Measurements from ENCODE around the gene HMOX2. TPM values are rescaled to one million over a fixed set of nuclear protein-coding genes. Genes with fewer than 3 reads are reported as not detected.
A peak's percentile ranks its signal among the peaks of the same experiment; 100 is the strongest.

HMOX2 gene
- total and polyA plus RNA-seq, 2 of the 13 experiments (the other 11 are each of a cell fraction or from before 2014, with no cell fraction given), result 60.3 to 70.4 TPM

GRCh38 chr16:4461250-4462085, 14.7 kb upstream of the HMOX2 start (continued):
- TF ChIP-seq PREB (CRISPR knock-in tag; IDR thresholded peaks at IDR 0.05) (no peak), HHEX (CRISPR knock-in tag; IDR thresholded peaks at IDR 0.05) (0 out of 2 replicates have a peak, but pooled peaks have one; percentile 13), ZNF841 (CRISPR knock-in tag; IDR thresholded peaks at IDR 0.05; ENCODE audit: borderline replicate concordance) (no peak), NRL (CRISPR knock-in tag; IDR thresholded peaks at IDR 0.05; ENCODE audit: borderline replicate concordance) (peak; percentile 51; the same call in 1 of the 2 replicates), ZFP90 (CRISPR knock-in tag; IDR thresholded peaks at IDR 0.05; ENCODE audit: borderline replicate concordance) (peak; percentile 91), ZNF543 (CRISPR knock-in tag; IDR thresholded peaks at IDR 0.05) (peak; percentile 57; the same call in 1 of the 2 replicates), ZNF530 (CRISPR knock-in tag; IDR thresholded peaks at IDR 0.05; ENCODE audit: low read depth) (no peak), ZNF326 (CRISPR knock-in tag; IDR thresholded peaks at IDR 0.05; ENCODE audit: borderline replicate concordance) (no peak), TOPORS (CRISPR knock-in tag; IDR thresholded peaks at IDR 0.05) (no peak), PTBP1 (IDR thresholded peaks at IDR 0.05; ENCODE audit: low read depth, low read length, poor library complexity, severe bottlenecking) (no peak), ZNF362 (CRISPR knock-in tag; IDR thresholded peaks at IDR 0.05; ENCODE audit: borderline replicate concordance) (peak; percentile 55; the same call in 1 of the 2 replicates), ZHX1 (CRISPR knock-in tag; IDR thresholded peaks at IDR 0.05; ENCODE audit: low read depth) (no peak), RFXANK (CRISPR knock-in tag; IDR thresholded peaks at IDR 0.05) (no peak), SNAPC2 (CRISPR knock-in tag; IDR thresholded peaks at IDR 0.05) (0 out of 2 replicates have a peak, but pooled peaks have one; percentile 76), MYPOP (CRISPR knock-in tag; IDR thresholded peaks at IDR 0.05) (peak; percentile 67), BRD4 (CRISPR knock-in tag; IDR thresholded peaks at IDR 0.05) (peak; percentile 24; the same call in 1 of the 2 replicates), ZNF138 (CRISPR knock-in tag; IDR thresholded peaks at IDR 0.05; ENCODE audit: low read depth) (peak; percentile 22; the same call in 1 of the 2 replicates), RAD51 (IDR thresholded peaks at IDR 0.05; ENCODE audit: borderline replicate concordance) (no peak), ZNF615 (CRISPR knock-in tag; IDR thresholded peaks at IDR 0.05; ENCODE audit: borderline replicate concordance) (no peak), SALL1 (CRISPR knock-in tag; IDR thresholded peaks at IDR 0.05) (peak; percentile 80; the same call in 1 of the 2 replicates), PAX8 (CRISPR knock-in tag; IDR thresholded peaks at IDR 0.05; ENCODE audit: borderline replicate concordance) (no peak), ATF7-NPFF (CRISPR knock-in tag; IDR thresholded peaks at IDR 0.05; ENCODE audit: low read depth) (0 out of 2 replicates have a peak, but pooled peaks have one; percentile 22), ARNT2 (CRISPR knock-in tag; IDR thresholded peaks at IDR 0.05; ENCODE audit: low read depth) (no peak), NBN (conservative IDR thresholded peaks at IDR 0.05) (no peak)
